Dedifferentiated amniotic fluid mesenchymal stem cell (primary cell): ENCODE measurements around the gene NOS1AP.
A peak's percentile ranks its signal among the peaks of the same experiment; 100 is the strongest.

Experiments used
- DNase-seq: peaks from one replicate; pipeline ENCODE4 v3.0.0-alpha.2; 2016; ENCODE audit errors: extremely low spot score

NOS1AP gene

GRCh38 chr1:162253790-162254189 lies 184.3 kb downstream of the NOS1AP start:
- DNase-seq = no peak

GRCh38 chr1:162256287-162256686 lies 186.8 kb downstream of the NOS1AP start:
- DNase-seq = no peak

GRCh38 chr1:162258394-162258793 lies 188.9 kb downstream of the NOS1AP start:
- DNase-seq = no peak

- DNase-seq = no peak
These were observed 190.5 kb downstream of the NOS1AP start for GRCh38 chr1:162259894-162260455.

GRCh38 chr1:162264108-162264507 lies 194.6 kb downstream of the NOS1AP start:
- no peak for DNase-seq

- no peak for DNase-seq
These were observed 196.5 kb downstream of the NOS1AP start for GRCh38 chr1:162265983-162266382.

GRCh38 chr1:162270016-162270770 lies 200.7 kb downstream of the NOS1AP start:
- DNase-seq = no peak

- DNase-seq = no peak
These were observed 202.5 kb downstream of the NOS1AP start for GRCh38 chr1:162271972-162272371.

- DNase-seq = no peak
These were observed 202.9 kb downstream of the NOS1AP start for GRCh38 chr1:162272419-162272818.

GRCh38 chr1:162275622-162276175 lies 206.2 kb downstream of the NOS1AP start:
- DNase-seq = no peak

- peak; percentile 31 for DNase-seq
These were observed 207.0 kb downstream of the NOS1AP start for GRCh38 chr1:162276493-162276892.

GRCh38 chr1:162279136-162279498 lies 209.6 kb downstream of the NOS1AP start:
- DNase-seq = no peak

GRCh38 chr1:162281426-162281825 lies 211.9 kb downstream of the NOS1AP start:
- no peak for DNase-seq

- DNase-seq = no peak
These were observed 214.2 kb downstream of the NOS1AP start for GRCh38 chr1:162283657-162284056.

GRCh38 chr1:162284206-162284955 lies 214.9 kb downstream of the NOS1AP start:
- DNase-seq = no peak

- no peak for DNase-seq
These were observed 215.7 kb downstream of the NOS1AP start for GRCh38 chr1:162285149-162285561.

- no peak for DNase-seq
These were observed 221.5 kb downstream of the NOS1AP start for GRCh38 chr1:162291000-162291399.

GRCh38 chr1:162292422-162292849 lies 222.9 kb downstream of the NOS1AP start:
- no peak for DNase-seq

GRCh38 chr1:162293073-162293692 lies 223.7 kb downstream of the NOS1AP start:
- DNase-seq = no peak

GRCh38 chr1:162294015-162294414 lies 224.5 kb downstream of the NOS1AP start:
- no peak for DNase-seq

- no peak for DNase-seq
These were observed 227.7 kb downstream of the NOS1AP start for GRCh38 chr1:162297208-162297607.

GRCh38 chr1:162298266-162298665 lies 228.8 kb downstream of the NOS1AP start:
- no peak for DNase-seq
